HG02763 (cell line): ENCODE results near the gene HMGXB4.

Experiments used
- ATAC-seq: cut with Tn5 transposase; IDR thresholded peaks from one replicate; pipeline ENCODE4 v1.9.1; 2021; ENCODE audit warnings: mild to moderate bottlenecking, moderate library complexity; ENCODE audit not compliant: unreplicated experiment

The HMGXB4 gene

GRCh38 chr22:35308480-35309021, 51.3 kb downstream of the HMGXB4 start:
- ATAC-seq: peak; percentile 52

- no peak for ATAC-seq
Measured at GRCh38 chr22:35310556-35311550, 53.6 kb downstream of the HMGXB4 start.

DNA sequence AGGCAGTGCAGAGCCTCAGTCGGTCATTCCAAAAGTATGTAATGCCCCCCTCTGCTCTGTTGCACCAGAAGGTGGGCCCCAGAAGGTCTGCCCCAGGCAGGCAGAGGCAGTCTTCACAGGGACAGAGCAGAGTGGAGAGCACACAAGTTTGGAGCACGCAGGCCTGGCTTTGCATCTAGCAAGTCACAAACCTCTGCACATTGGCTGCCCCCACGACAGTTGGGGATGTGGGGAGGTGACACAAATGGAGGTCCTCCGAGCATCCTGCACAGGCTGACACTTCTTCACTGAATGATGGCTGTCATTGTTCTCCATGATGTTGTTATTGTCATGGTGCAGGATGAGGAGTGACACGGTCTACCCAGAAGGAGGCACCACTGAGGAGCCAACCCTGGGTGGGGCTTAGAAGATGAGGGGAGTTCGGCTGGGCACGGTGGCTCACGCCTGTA, 54.3 kb downstream of the HMGXB4 start:
- ATAC-seq: no peak

- no peak for ATAC-seq
Measured at GRCh38 chr22:35312198-35313059, 55.1 kb downstream of the HMGXB4 start.

DNA sequence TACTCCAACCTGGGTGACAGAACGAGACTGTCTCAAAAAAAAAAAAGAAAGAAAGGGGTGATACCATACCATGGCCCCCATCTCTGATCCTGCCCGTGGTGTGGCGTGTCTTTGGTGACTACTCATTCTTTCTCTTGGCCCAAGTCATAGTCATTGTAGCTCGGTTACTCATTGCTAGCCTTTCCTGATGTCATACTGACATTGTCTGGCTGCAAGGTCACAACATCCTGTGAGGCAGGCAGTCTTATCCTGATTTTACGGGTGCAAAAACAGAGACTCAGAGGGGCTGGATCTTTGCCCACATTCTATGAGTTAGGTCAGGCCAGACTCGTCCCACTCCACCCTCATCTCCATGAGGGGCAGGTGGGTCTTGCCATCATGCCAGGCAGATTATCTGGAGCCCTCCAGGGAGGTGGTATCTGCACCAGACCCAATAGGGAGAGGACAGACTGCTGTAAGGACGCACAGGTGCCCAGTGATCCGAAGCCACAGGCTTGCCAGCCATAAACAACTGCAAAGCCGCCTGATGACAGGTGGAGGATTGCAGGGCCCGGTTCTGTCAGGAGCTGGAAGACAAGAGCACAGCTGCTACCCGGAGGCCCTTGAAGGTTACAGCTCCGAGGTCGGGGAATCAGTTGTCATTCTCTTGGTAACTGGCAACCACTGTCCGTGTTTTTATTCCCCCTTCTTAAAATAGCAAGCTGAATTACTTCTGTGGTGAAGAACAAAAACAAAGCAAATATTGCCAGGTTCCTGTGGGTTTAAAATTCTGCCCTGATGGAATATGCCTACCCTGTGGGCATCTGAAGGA, 56.2 kb downstream of the HMGXB4 start:
- ATAC-seq: no peak

GRCh38 chr22:35314161-35314942, 57.1 kb downstream of the HMGXB4 start:
- ATAC-seq: no peak

DNA sequence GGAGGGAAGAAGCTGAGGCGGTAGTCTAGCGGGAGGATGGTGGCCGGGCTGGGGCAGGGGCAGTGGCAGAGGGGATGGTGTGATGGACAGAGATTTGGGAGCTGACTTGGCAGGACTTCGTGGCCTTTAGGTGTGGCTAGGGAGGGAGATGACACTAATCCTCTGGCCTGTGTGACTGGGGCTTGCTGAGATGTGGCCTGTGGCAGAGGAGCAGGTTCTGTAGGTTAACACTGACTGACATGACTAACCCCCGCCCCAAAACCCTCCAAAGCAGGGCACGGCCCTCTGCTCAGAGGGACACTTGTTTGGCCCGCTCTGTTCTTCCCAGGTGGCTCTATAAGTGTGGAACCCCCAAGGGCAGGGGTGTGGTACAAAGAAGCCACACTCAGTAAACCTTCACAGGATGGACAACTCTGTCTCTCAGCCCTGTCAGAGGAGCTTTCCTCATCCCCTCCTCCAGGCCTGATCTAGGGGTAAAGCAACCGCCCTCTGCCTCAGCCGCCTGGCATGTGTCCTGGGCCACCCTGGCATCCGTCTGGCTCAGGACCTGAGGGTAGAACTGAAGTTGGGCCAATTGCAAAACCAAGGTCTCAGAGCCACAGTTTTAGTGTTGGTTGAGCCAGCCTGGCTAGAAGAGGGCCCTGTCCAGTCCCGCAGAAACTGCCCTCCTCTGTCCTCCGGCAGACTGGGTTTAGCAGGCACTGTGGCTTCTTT, 58.0 kb downstream of the HMGXB4 start:
- ATAC-seq: no peak

DNA sequence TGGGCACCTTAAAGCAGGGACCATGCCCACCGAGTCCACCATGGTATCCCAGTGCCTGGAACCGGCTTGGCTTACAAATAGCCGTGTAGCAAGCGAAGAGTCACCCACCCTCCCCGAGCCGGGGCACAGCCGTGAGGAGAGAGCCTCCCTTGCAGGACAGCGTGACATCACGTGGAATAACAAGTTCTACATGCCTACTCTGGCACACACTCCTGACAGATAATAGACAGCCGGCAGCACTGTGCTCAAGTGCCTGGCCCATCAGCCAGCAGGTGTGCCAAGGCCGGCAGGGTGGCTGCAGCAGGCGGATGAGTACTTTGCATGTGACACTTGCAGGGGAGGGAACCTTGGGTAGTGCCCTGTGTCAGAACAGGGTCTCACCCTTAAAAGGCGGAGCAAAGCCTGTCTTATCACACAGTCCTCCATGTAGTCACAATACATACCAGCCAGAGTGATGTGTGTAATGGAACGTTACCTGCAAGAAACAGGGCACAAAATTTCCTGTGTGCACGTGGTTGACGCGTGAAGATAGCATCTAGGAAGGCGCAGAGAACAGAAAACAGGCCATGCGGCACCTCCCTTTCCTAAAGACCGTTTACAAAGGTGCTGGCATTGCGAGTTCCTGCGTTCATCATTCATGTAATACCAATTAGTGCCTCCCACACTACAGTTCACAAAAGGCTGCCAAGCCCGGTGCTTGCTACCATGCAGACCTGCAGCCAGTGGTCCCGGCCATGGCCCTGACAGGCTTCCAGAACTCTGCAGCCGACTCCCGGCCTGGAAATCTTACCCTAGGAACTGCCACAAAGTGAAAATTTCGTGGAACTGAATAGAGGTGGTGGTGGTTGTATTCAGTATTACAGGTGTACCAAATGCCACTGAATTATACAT, 58.8 kb downstream of the HMGXB4 start:
- ATAC-seq: no peak

- no peak for ATAC-seq
Measured at GRCh38 chr22:35316751-35317150, 59.5 kb downstream of the HMGXB4 start.

DNA sequence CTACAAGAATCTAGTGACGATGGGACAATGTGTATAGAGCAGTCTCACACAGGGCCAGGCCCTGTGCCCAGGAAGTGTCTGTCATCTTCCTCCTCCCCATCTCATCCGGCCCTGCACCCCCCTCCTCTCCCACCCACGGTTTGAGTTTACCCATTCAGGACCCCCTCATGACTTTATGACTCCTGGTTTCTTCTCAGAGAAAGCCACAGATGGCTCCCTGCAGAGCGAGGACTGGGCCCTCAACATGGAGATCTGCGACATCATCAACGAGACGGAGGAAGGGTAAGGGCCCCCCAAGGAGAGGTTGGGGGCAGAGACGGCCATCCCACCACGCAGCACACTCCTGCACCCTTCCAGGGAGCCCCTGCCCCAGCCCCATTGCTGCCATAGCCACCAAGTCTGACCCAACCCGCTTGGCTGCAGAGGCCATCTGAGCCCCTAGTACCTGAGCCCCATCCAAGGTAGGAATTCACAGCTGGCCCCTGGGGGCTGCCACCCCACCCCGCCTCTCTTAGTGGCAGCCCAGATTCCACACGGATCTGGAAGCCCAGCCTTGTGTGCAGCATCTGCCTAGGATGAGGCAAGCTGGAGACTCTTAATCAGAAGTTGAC, 60.5 kb downstream of the HMGXB4 start:
- no peak for ATAC-seq

GRCh38 chr22:35318346-35319215, 61.3 kb downstream of the HMGXB4 start:
- no peak for ATAC-seq

GRCh38 chr22:35319244-35319985, 62.1 kb downstream of the HMGXB4 start:
- no peak for ATAC-seq

- ATAC-seq: no peak
Measured at GRCh38 chr22:35322126-35322525, 64.8 kb downstream of the HMGXB4 start.

GRCh38 chr22:35322893-35323292, 65.6 kb downstream of the HMGXB4 start:
- no peak for ATAC-seq

DNA sequence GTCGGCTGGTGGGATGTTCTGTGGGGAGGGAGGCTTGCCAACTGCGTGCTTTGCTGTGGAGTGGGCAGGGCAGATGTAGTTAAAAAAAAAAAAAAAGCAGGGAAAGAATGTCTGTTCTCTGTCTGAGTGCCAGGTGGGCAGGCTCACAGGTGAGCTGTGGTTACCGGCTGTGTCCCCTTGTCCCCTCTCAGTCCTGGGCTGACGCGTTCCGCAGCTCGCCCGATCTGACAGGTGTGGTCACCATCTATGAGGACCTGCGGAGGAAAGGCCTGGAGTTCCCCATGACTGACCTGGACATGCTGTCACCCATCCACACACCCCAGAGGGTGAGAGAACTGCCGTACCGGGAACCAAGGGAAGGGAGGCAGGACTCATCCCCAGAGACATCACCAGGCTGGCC, 66.0 kb downstream of the HMGXB4 start:
- no peak for ATAC-seq

DNA sequence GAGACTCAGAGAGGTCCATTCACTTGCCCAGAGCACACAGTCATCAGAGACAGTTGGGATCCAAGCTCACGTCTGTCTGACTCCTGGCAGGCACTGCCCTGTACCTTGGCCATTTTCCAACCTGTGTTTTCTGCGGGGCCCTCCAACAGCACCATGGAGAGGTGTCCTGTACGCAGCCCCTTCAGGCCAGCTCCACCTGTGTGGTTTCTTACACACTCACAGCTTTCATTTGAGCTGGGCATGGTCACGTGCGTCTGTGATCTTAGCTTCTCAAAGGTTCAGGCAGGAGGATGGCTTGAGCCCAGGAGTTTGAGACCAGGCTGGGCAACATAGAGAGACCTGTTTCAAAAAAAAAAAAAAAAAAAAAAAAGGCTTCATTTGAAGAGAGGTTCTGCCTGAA, 66.8 kb downstream of the HMGXB4 start:
- ATAC-seq: no peak
